Measurements from ENCODE around the gene FCGR3A.
"Not testable (repeated sequence)": the region's sequence is repeated elsewhere in the genome, so short reads cannot be mapped to it uniquely, and the experiment has no call there.

FCGR3A gene

GRCh38 chr1:161549652-161550051 lies at the start of gene FCGR3A:
FCGR3A (minus strand) TSS chr1:161549818; CDS start chr1:161549736, 82 bp downstream.
- no peak for DNase-seq (ENCODE audit: low read depth)
- TF ChIP-seq CTCF (IDR thresholded peaks at IDR 0.05; ENCODE audit: insufficient read depth, low read depth, low read length, missing control alignments) = no peak
- H3K4me3 ChIP-seq (ENCODE audit: low read length) = no peak within 1 kb of the TSS

GRCh38 chr1:161597077-161597476 lies 47.5 kb upstream of the FCGR3A start:
- DNase-seq (ENCODE audit: low read depth); H3K4me3 ChIP-seq (ENCODE audit: low read length): not testable (repeated sequence)

GRCh38 chr1:161595583-161595982 lies 46.0 kb upstream of the FCGR3A start:
- DNase-seq (ENCODE audit: low read depth); H3K4me3 ChIP-seq (ENCODE audit: low read length): not testable (repeated sequence)

GRCh38 chr1:161595173-161595572 lies 45.6 kb upstream of the FCGR3A start:
- not testable (repeated sequence) for H3K4me3 ChIP-seq (ENCODE audit: low read length); DNase-seq (ENCODE audit: low read depth)

GRCh38 chr1:161594269-161594984 lies 44.8 kb upstream of the FCGR3A start:
- not testable (repeated sequence) for H3K4me3 ChIP-seq (ENCODE audit: low read length)

GRCh38 chr1:161593092-161593755 lies 43.6 kb upstream of the FCGR3A start:
- not testable (repeated sequence) for DNase-seq (ENCODE audit: low read depth); H3K4me3 ChIP-seq (ENCODE audit: low read length)

More at GRCh38 chr1:161594269-161594984, 44.8 kb upstream of the FCGR3A start:
- DNase-seq (ENCODE audit: low read depth) = not testable (repeated sequence)

GRCh38 chr1:161592586-161592985 lies 43.0 kb upstream of the FCGR3A start:
- peak; percentile 5 for DNase-seq (ENCODE audit: low read depth)
- H3K4me3 ChIP-seq (ENCODE audit: low read length) = not testable (repeated sequence)

GRCh38 chr1:161589920-161590319 lies 40.3 kb upstream of the FCGR3A start:
- not testable (repeated sequence) for DNase-seq (ENCODE audit: low read depth); H3K4me3 ChIP-seq (ENCODE audit: low read length)

GRCh38 chr1:161589365-161589764 lies 39.7 kb upstream of the FCGR3A start:
- DNase-seq (ENCODE audit: low read depth); H3K4me3 ChIP-seq (ENCODE audit: low read length): not testable (repeated sequence)

- DNase-seq (ENCODE audit: low read depth); H3K4me3 ChIP-seq (ENCODE audit: low read length): not testable (repeated sequence)
These were observed 39.0 kb upstream of the FCGR3A start for GRCh38 chr1:161588596-161588995.

- not testable (repeated sequence) for H3K4me3 ChIP-seq (ENCODE audit: low read length); DNase-seq (ENCODE audit: low read depth)
These were observed 33.3 kb upstream of the FCGR3A start for GRCh38 chr1:161582882-161583281.

- H3K4me3 ChIP-seq (ENCODE audit: low read length); DNase-seq (ENCODE audit: low read depth): not testable (repeated sequence)
These were observed 31.4 kb upstream of the FCGR3A start for GRCh38 chr1:161580879-161581537.

GRCh38 chr1:161579856-161580507 lies 30.4 kb upstream of the FCGR3A start:
- not testable (repeated sequence) for H3K4me3 ChIP-seq (ENCODE audit: low read length); DNase-seq (ENCODE audit: low read depth)

- not testable (repeated sequence) for DNase-seq (ENCODE audit: low read depth); H3K4me3 ChIP-seq (ENCODE audit: low read length)
These were observed 27.1 kb upstream of the FCGR3A start for GRCh38 chr1:161576676-161577075.

GRCh38 chr1:161571703-161572102 lies 22.1 kb upstream of the FCGR3A start:
- DNase-seq (ENCODE audit: low read depth); H3K4me3 ChIP-seq (ENCODE audit: low read length): not testable (repeated sequence)

- not testable (repeated sequence) for H3K4me3 ChIP-seq (ENCODE audit: low read length); DNase-seq (ENCODE audit: low read depth)
These were observed 17.0 kb upstream of the FCGR3A start for GRCh38 chr1:161566602-161566960.

GRCh38 chr1:161563522-161563921 lies 13.9 kb upstream of the FCGR3A start:
- not testable (repeated sequence) for H3K4me3 ChIP-seq (ENCODE audit: low read length); DNase-seq (ENCODE audit: low read depth)

- DNase-seq (ENCODE audit: low read depth); H3K4me3 ChIP-seq (ENCODE audit: low read length): not testable (repeated sequence)
These were observed 12.8 kb upstream of the FCGR3A start for GRCh38 chr1:161562441-161562840.

Data from epithelial cell of esophagus (primary cell).